Measurements from ENCODE around the gene NAT9. TPM values are rescaled to one million over a fixed set of nuclear protein-coding genes. Genes with fewer than 3 reads are reported as not detected.

Gene NAT9
- polyA plus RNA-seq, 1 experiment, result 33.6 TPM

DNA sequence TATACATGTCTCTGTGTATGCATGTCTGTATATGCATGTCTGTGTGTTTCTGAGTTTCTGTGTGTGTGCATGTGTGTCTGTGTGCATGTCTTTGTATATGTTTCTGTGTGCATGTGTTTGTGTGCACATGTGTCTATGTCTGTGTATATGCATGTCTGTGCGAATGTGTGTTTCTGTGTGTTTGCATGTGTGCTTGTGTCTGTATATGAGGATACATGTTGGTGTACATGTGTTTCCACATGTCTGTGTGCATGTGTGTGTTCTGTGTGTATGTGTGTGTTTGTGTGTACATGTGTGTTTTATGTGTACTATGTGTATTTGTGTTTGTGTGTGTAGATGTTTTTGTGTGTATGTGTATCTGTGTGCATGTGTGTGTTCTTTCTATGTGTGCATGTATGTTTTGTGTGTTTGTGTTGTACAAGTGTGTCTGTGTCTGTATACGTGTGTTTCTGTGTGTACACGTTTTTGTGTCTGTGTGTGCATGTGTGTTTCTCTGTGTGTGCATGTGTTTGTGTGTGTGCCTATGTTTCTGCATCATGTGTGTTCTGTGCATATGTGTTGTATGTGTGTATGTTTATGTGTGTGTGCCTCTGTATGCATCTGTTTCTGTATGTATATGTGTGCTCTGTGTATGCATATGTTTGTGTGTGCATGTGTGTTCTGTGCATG, 48.0 kb downstream of the NAT9 start:
- H3K27me3 ChIP-seq (ENCODE audit: control insufficient read depth, insufficient read depth, low read length), result no peaks in the 10 kb centered on the region
- TF ChIP-seq, protein P1, sequence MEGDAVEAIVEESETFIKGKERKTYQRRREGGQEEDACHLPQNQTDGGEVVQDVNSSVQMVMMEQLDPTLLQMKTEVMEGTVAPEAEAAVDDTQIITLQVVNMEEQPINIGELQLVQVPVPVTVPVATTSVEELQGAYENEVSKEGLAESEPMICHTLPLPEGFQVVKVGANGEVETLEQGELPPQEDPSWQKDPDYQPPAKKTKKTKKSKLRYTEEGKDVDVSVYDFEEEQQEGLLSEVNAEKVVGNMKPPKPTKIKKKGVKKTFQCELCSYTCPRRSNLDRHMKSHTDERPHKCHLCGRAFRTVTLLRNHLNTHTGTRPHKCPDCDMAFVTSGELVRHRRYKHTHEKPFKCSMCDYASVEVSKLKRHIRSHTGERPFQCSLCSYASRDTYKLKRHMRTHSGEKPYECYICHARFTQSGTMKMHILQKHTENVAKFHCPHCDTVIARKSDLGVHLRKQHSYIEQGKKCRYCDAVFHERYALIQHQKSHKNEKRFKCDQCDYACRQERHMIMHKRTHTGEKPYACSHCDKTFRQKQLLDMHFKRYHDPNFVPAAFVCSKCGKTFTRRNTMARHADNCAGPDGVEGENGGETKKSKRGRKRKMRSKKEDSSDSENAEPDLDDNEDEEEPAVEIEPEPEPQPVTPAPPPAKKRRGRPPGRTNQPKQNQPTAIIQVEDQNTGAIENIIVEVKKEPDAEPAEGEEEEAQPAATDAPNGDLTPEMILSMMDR (IDR thresholded peaks at IDR 0.05; ENCODE audit: low read depth, low read length), result no peak

DNA sequence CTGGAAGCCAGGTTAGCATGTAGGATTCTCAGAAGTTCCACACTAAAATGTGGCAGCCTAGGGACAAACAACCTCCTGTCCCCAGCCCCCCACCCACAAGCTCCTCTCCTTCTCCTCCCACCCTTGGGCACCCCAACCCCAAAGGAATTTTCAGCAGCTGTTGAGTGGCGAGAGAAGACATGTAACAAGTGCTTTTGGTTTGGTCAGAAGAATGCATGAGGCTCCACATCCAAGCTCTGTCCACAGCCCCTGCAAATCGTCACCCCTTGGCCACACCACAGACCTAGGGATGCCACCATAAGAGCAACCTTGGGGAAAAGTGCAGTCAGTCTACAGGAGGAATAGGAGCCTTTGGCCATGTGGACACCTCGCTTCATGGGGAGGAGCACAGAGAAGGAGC, 51.0 kb downstream of the NAT9 start:
- no peak overlapping the region for H3K4me3 ChIP-seq (ENCODE audit: low read depth, low read length)
- no peak overlapping the region for H3K27ac ChIP-seq (ENCODE audit: low read depth, low read length)
- DNase-seq (ENCODE audit: low read depth, low spot score), result no peak
- TF ChIP-seq, protein P1 (IDR thresholded peaks at IDR 0.05; ENCODE audit: low read depth, low read length), result no peak
- ChIA-PET POLR2A (no interaction called here), CTCF (no interaction called here)
- peaks cover 13% of the 10 kb centered on the region for H3K9me3 ChIP-seq (ENCODE audit: control insufficient read depth, insufficient read depth, low read length)
- H3K27me3 ChIP-seq (ENCODE audit: control insufficient read depth, insufficient read depth, low read length), result no peaks in the 10 kb centered on the region

More for the DNA sequence above, 48.0 kb downstream of the NAT9 start:
- POLR2A ChIA-PET, result no interaction called here
- CTCF ChIA-PET, result no interaction called here
- Histone ChIP-seq H3K4me3 (ENCODE audit: low read depth, low read length) (no peak overlapping the region), H3K27ac (ENCODE audit: low read depth, low read length) (no peak overlapping the region), H3K9me3 (ENCODE audit: control insufficient read depth, insufficient read depth, low read length) (peaks cover 16% of the 10 kb centered on the region)
- DNase-seq (ENCODE audit: low read depth, low spot score), result no peak

GRCh38 chr17:74723891-74724290, 52.3 kb downstream of the NAT9 start:
- Histone ChIP-seq H3K4me3 (ENCODE audit: low read depth, low read length) (no peak overlapping the region), H3K27me3 (ENCODE audit: control insufficient read depth, insufficient read depth, low read length) (no peaks in the 10 kb centered on the region), H3K27ac (ENCODE audit: low read depth, low read length) (no peak overlapping the region), H3K9me3 (ENCODE audit: control insufficient read depth, insufficient read depth, low read length) (peaks cover 2% of the 10 kb centered on the region; the same call in 1 of the 2 replicates)
- no peak for DNase-seq (ENCODE audit: low read depth, low spot score)
- CTCF ChIA-PET, result no interaction called here
- POLR2A ChIA-PET, result no interaction called here
- TF ChIP-seq, protein P1 (IDR thresholded peaks at IDR 0.05; ENCODE audit: low read depth, low read length), result no peak

DNA sequence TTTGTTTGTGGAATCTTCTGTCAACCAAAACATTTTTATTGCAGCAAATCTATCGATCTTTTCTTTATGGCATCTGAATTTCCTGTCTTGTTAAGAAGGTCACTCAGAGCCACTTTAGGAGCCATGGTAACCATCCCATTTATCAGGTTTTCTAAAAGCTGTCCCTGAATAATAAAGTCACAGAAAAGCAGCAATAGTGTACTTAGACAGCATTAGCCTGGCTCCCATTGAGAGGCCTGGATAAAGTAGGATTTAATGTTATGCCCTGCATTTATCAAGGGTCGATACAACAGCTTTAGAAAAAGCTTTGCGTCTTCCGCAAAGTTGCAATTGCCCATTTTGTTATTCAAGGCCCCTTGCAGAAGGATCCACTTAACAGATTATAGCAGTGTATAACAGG, 53.4 kb downstream of the NAT9 start:
- Histone ChIP-seq H3K4me3 (ENCODE audit: low read depth, low read length) (no peak overlapping the region), H3K27me3 (ENCODE audit: control insufficient read depth, insufficient read depth, low read length) (no peaks in the 10 kb centered on the region), H3K9me3 (ENCODE audit: control insufficient read depth, insufficient read depth, low read length) (no peaks in the 10 kb centered on the region), H3K27ac (ENCODE audit: low read depth, low read length) (no peak overlapping the region)
- TF ChIP-seq, protein P1 (IDR thresholded peaks at IDR 0.05; ENCODE audit: low read depth, low read length), result no peak
- ChIA-PET CTCF (no interaction called here), POLR2A (interaction anchor here (0.6 kb wide), 1 partner anchor 53 kb away, joined by 4 read pairs; the partner anchor contains the start of gene NAT9)
- DNase-seq (ENCODE audit: low read depth, low spot score), result no peak

Other genes starting within 250 kb of the NAT9 start
- not detected in 2 replicates for gene CD300LB, start 244.9 kb downstream of the NAT9 start, polyA plus RNA-seq (2011; rRNA removed)
- gene CD300C, start 230.2 kb downstream of the NAT9 start, polyA plus RNA-seq (2011; rRNA removed), result not detected in 2 replicates
- not detected in 2 replicates for gene CD300H, start 208.8 kb downstream of the NAT9 start, polyA plus RNA-seq (2011; rRNA removed)
- not detected in 2 replicates for gene CD300LD, start 184.1 kb downstream of the NAT9 start, polyA plus RNA-seq (2011; rRNA removed)
- gene CD300E, start 152.6 kb downstream of the NAT9 start, polyA plus RNA-seq (2011; rRNA removed), result not detected in 2 replicates
- not detected in 2 replicates for gene CD300LF, start 63.4 kb downstream of the NAT9 start, polyA plus RNA-seq (2011; rRNA removed)
- gene RAB37, start 39.1 kb downstream of the NAT9 start, polyA plus RNA-seq (2011; rRNA removed), result 0.16 and 0.21 TPM in 2 replicates
- 10.4 and 10.5 TPM in 2 replicates for gene NHERF1, start 27.7 kb downstream of the NAT9 start, polyA plus RNA-seq (2011; rRNA removed)
- gene GRIN2C, start 83.5 kb upstream of the NAT9 start, polyA plus RNA-seq (2011; rRNA removed), result 0.01 TPM in 1 of 2 replicates, not detected in the other
- gene FDXR, start 96.6 kb upstream of the NAT9 start, polyA plus RNA-seq (2011; rRNA removed), result 23.0 and 32.7 TPM in 2 replicates
- not detected in 2 replicates for gene FADS6, start 117.3 kb upstream of the NAT9 start, polyA plus RNA-seq (2011; rRNA removed)
- not detected in 2 replicates for gene USH1G, start 146.9 kb upstream of the NAT9 start, polyA plus RNA-seq (2011; rRNA removed)
- not detected in 2 replicates for gene OTOP2, start 147.9 kb upstream of the NAT9 start, polyA plus RNA-seq (2011; rRNA removed)
- not detected in 2 replicates for gene OTOP3, start 159.6 kb upstream of the NAT9 start, polyA plus RNA-seq (2011; rRNA removed)
- gene HID1, start 196.4 kb upstream of the NAT9 start, polyA plus RNA-seq (2011; rRNA removed), result 1.4 and 1.8 TPM in 2 replicates
- 8.4 and 11.4 TPM in 2 replicates for gene CDR2L, start 211.3 kb upstream of the NAT9 start, polyA plus RNA-seq (2011; rRNA removed)
- 48.5 and 53.7 TPM in 2 replicates for gene MRPL58, start 236.3 kb upstream of the NAT9 start, polyA plus RNA-seq (2011; rRNA removed)